GM23338 (cell line): Measurements from ENCODE around the gene ZFP36. TPM values are rescaled to one million over a fixed set of nuclear protein-coding genes. Genes with fewer than 3 reads are reported as not detected.

Source experiments
- ATAC-seq: fragments of 200-7000 bp; cut with Tn5 transposase; 3 replicates; pipeline ENCODE4 v1.9.1; 2020
- DNase-seq: peaks from one replicate; pipeline ENCODE4 v3.0.0-alpha.2; 2015; ENCODE audit warnings: low spot score
- H2AFZ ChIP-seq: fragments of 200-600 bp; sonication (generic); 2 replicates; pipeline ENCODE4 v1.8.0; 2016; ENCODE audit warnings: antibody characterized with exemption, mild to moderate bottlenecking, moderate library complexity
- H3F3A ChIP-seq: fragments of 200-600 bp; sonication (generic); replicated peaks from 2 replicates; pipeline ENCODE4 v1.8.0; 2017; ENCODE audit warnings: antibody characterized with exemption, mixed run types, low read depth
- H3K27ac ChIP-seq: fragments of 200-600 bp; sonication (generic); 2 replicates; pipeline ENCODE4 v1.6.1; 2016; ENCODE audit warnings: low read depth
- H3K27me3 ChIP-seq: fragments of 200-600 bp; sonication (generic); 2 replicates; pipeline ENCODE4 v1.8.0; 2016; ENCODE audit warnings: mild to moderate bottlenecking, mixed run types, moderate library complexity; ENCODE audit not compliant: insufficient read depth
- H3K36me3 ChIP-seq: fragments of 200-600 bp; sonication (generic); 2 replicates; pipeline ENCODE4 v1.8.0; 2016; ENCODE audit warnings: mild to moderate bottlenecking; ENCODE audit not compliant: insufficient read depth
- H3K4me1 ChIP-seq: fragments of 200-600 bp; sonication (generic); 2 replicates; pipeline ENCODE4 v1.8.0; 2016; ENCODE audit warnings: mild to moderate bottlenecking, moderate library complexity; ENCODE audit not compliant: insufficient read depth
- H3K4me2 ChIP-seq: fragments of 200-600 bp; sonication (generic); 2 replicates; pipeline ENCODE4 v1.7.1; 2017; ENCODE audit warnings: mixed run types
- H3K4me3 ChIP-seq: fragments of 200-600 bp; sonication (generic); 2 replicates; pipeline ENCODE4 v1.6.1; 2016; ENCODE audit warnings: mixed run types
- H3K79me2 ChIP-seq: fragments of 200-600 bp; sonication (generic); replicated peaks from 2 replicates; pipeline ENCODE4 v1.8.0; 2017; ENCODE audit warnings: mild to moderate bottlenecking; ENCODE audit not compliant: insufficient read depth
- H3K9me2 ChIP-seq: fragments of 200-600 bp; sonication (generic); 2 replicates; pipeline ENCODE4 v1.8.0; 2017; ENCODE audit not compliant: insufficient read depth
- H4K20me1 ChIP-seq: fragments of 200-600 bp; sonication (generic); replicated peaks from 2 replicates; pipeline ENCODE4 v1.8.0; 2017; ENCODE audit warnings: mild to moderate bottlenecking; ENCODE audit not compliant: insufficient read depth
- H3K27ac Mint-ChIP-seq: 2 replicates; pipeline ENCODE4 v1.8.0; 2020; ENCODE audit warnings: inconsistent platforms, mild to moderate bottlenecking, moderate library complexity, mixed read lengths
- H3K27me3 Mint-ChIP-seq: 3 replicates; pipeline ENCODE4 v1.8.0; 2022; ENCODE audit warnings: low read depth, mild to moderate bottlenecking, moderate library complexity, mixed read lengths, inconsistent platforms; ENCODE audit not compliant: insufficient read depth, poor library complexity
- H3K36me3 Mint-ChIP-seq: 3 replicates; pipeline ENCODE4 v1.8.0; 2021; ENCODE audit warnings: low read depth, mild to moderate bottlenecking, inconsistent platforms, moderate library complexity, mixed read lengths
- H3K4me1 Mint-ChIP-seq: 3 replicates; pipeline ENCODE4 v1.8.0; 2020; ENCODE audit warnings: mild to moderate bottlenecking, inconsistent platforms, mixed read lengths
- H3K4me3 Mint-ChIP-seq: 3 replicates; pipeline ENCODE4 v1.8.0; 2021; ENCODE audit warnings: moderate library complexity, mild to moderate bottlenecking, inconsistent platforms, mixed read lengths
- H3K9me3 Mint-ChIP-seq: 3 replicates; pipeline ENCODE4 v1.8.0; 2020; ENCODE audit warnings: moderate library complexity, mild to moderate bottlenecking, inconsistent platforms, mixed read lengths
- CREB1 ChIP-seq: fragments of 250-450 bp; sonication (Bioruptor Pico); IDR thresholded peaks from 2 replicates; pipeline ENCODE4 v1.5.0; 2020; ENCODE audit warnings: low read depth, mild to moderate bottlenecking, moderate library complexity
- ETS1 ChIP-seq: IDR thresholded peaks from 2 replicates; pipeline ENCODE4 v1.6.1; 2016; ENCODE audit warnings: antibody characterized with exemption
- EZH2 ChIP-seq: fragments of 200-600 bp; sonication (generic); IDR thresholded peaks from one replicate; pipeline ENCODE4 v1.8.0; 2017; ENCODE audit warnings: antibody characterized with exemption, mild to moderate bottlenecking, low read depth; ENCODE audit not compliant: unreplicated experiment
- JUNB ChIP-seq: IDR thresholded peaks from one replicate; pipeline ENCODE4 v1.6.1; 2016; ENCODE audit warnings: antibody characterized with exemption; ENCODE audit not compliant: unreplicated experiment
- POLR2AphosphoS5 ChIP-seq: IDR thresholded peaks from 2 replicates; pipeline ENCODE4 v1.6.1; 2016; ENCODE audit warnings: antibody characterized with exemption, low read depth
- STAT1 ChIP-seq: IDR thresholded peaks from one replicate; pipeline ENCODE4 v1.6.1; 2016; ENCODE audit warnings: antibody characterized with exemption; ENCODE audit not compliant: unreplicated experiment
- ZNF114 ChIP-seq: fragments of 250-450 bp; sonication (Bioruptor Pico); IDR thresholded peaks from 2 replicates; pipeline ENCODE4 v1.5.0; 2020; ENCODE audit warnings: mild to moderate bottlenecking, moderate library complexity
- ZNF331 ChIP-seq: fragments of 250-450 bp; sonication (Bioruptor Pico); IDR thresholded peaks from 2 replicates; pipeline ENCODE4 v1.5.0; 2020; ENCODE audit warnings: low read depth, mild to moderate bottlenecking, moderate library complexity
- ZNF462 ChIP-seq: fragments of 250-450 bp; sonication (Bioruptor Pico); IDR thresholded peaks from 2 replicates; pipeline ENCODE4 v1.5.0; 2020; ENCODE audit warnings: mild to moderate bottlenecking, moderate library complexity
- polyA plus RNA-seq: library from polyadenylated mRNA; unstranded; fragments of >200 nt; fragmentation: Nextera tagmentation; extraction: Ambion mirVana; gene quantifications from 2 replicates; pipeline ENCODE4 v1.2.1, GENCODE V29; 2016
- total RNA-seq: library from RNA; depleted of rRNA; stranded (reverse); fragments of >200 nt; shearing (Covaris generic); gene quantifications from 2 replicates; pipeline ENCODE4 v1.2.3, GENCODE V29; 2014

ZFP36 gene
- total and polyA plus RNA-seq, 2 experiments from 2014 or later, result 9.5 to 27.5 TPM

GRCh38 chr19:39399668-39400050, 7.0 kb upstream of the ZFP36 start:
- Histone ChIP-seq H3K4me1 (peaks cover 27% of the 10 kb centered on the region), H3K4me3 (no peak overlapping the region), H3K79me2 (no peaks in the 10 kb centered on the region), H3F3A (peaks cover 46% of the 10 kb centered on the region; the same call in 1 of the 2 replicates), H3K4me2 (no peak overlapping the region), H4K20me1 (no peaks in the 10 kb centered on the region; the same call in 1 of the 2 replicates), H3K36me3 (no peaks in the 10 kb centered on the region), H3K27me3 (no peaks in the 10 kb centered on the region), H3K27ac (no peak overlapping the region), H2AFZ (no peak overlapping the region), H3K9me2 (no peaks in the 10 kb centered on the region)
- DNase-seq, result no peak
- Mint-ChIP-seq H3K4me3 (no peak overlapping the region; the same call in 2 of the 3 replicates), H3K27me3 (peaks cover 14% of the 10 kb centered on the region), H3K36me3 (peaks cover 22% of the 10 kb centered on the region), H3K27ac (no peak overlapping the region), H3K9me3 (peaks cover 4% of the 10 kb centered on the region; the same call in 1 of the 3 replicates), H3K4me1 (peaks cover 32% of the 10 kb centered on the region)
- no peak for ATAC-seq
- TF ChIP-seq POLR2AphosphoS5, result peak; percentile 32
- no peak for TF ChIP-seq ZNF114 (CRISPR knock-in tag)

GRCh38 chr19:39400061-39400460, 6.6 kb upstream of the ZFP36 start:
- Histone ChIP-seq H3K36me3 (no peaks in the 10 kb centered on the region), H4K20me1 (no peaks in the 10 kb centered on the region; the same call in 1 of the 2 replicates), H3K27me3 (no peaks in the 10 kb centered on the region), H2AFZ (no peak overlapping the region), H3K79me2 (no peaks in the 10 kb centered on the region), H3F3A (peaks cover 47% of the 10 kb centered on the region; the same call in 1 of the 2 replicates), H3K4me3 (no peak overlapping the region), H3K9me2 (no peaks in the 10 kb centered on the region), H3K4me1 (peaks cover 31% of the 10 kb centered on the region), H3K27ac (no peak overlapping the region), H3K4me2 (no peak overlapping the region)
- TF ChIP-seq ZNF331 (CRISPR knock-in tag) (no peak), POLR2AphosphoS5 (no peak), STAT1 (no peak), ETS1 (no peak), EZH2 (no peak)
- DNase-seq, result no peak
- ATAC-seq, result no peak
- H3K9me3 Mint-ChIP-seq, result peaks cover 4% of the 10 kb centered on the region; the same call in 1 of the 3 replicates
- H3K27me3 Mint-ChIP-seq, result peaks cover 14% of the 10 kb centered on the region
- H3K4me1 Mint-ChIP-seq, result peaks cover 36% of the 10 kb centered on the region
- no peak overlapping the region; the same call in 2 of the 3 replicates for H3K4me3 Mint-ChIP-seq
- H3K36me3 Mint-ChIP-seq, result peaks cover 19% of the 10 kb centered on the region
- peak overlapping the region; percentile 7; the same call in 1 of the 2 replicates for H3K27ac Mint-ChIP-seq

- H3K27ac Mint-ChIP-seq, result peak overlapping the region; percentile 99
- 0 out of 2 replicates have a peak overlapping the region, but pooled peaks have one; percentile 99 for H3K4me3 ChIP-seq
- peaks cover 41% of the 10 kb centered on the region for H3K4me1 ChIP-seq
- peaks cover 4% of the 10 kb centered on the region; the same call in 1 of the 3 replicates for H3K9me3 Mint-ChIP-seq
- ATAC-seq (no peak), DNase-seq (no peak)
- no peaks in the 10 kb centered on the region for H3K36me3 ChIP-seq
- no peaks in the 10 kb centered on the region; the same call in 1 of the 2 replicates for H4K20me1 ChIP-seq
- no peaks in the 10 kb centered on the region for H3K79me2 ChIP-seq
- peak overlapping the region; percentile 100 for H3K27ac ChIP-seq
- no peaks in the 10 kb centered on the region for H3K9me2 ChIP-seq
- 0 out of 2 replicates have a peak overlapping the region, but pooled peaks have one; percentile 91 for H3K4me2 ChIP-seq
- peaks cover 10% of the 10 kb centered on the region for H3K36me3 Mint-ChIP-seq
- peaks cover 46% of the 10 kb centered on the region for H3K4me1 Mint-ChIP-seq
- H3K27me3 ChIP-seq, result no peaks in the 10 kb centered on the region
- peak overlapping the region; percentile 85; the same call in 2 of the 3 replicates for H3K4me3 Mint-ChIP-seq
- no peak overlapping the region for H2AFZ ChIP-seq
- H3K27me3 Mint-ChIP-seq, result peaks cover 17% of the 10 kb centered on the region
- peaks cover 50% of the 10 kb centered on the region; the same call in 1 of the 2 replicates for H3F3A ChIP-seq
- no peak for TF ChIP-seq POLR2AphosphoS5
- TF ChIP-seq CREB1 (CRISPR knock-in tag), result no peak
- no peak for TF ChIP-seq JUNB
- TF ChIP-seq ZNF462 (CRISPR knock-in tag), result no peak
These were observed 5.5 kb upstream of the ZFP36 start for GRCh38 chr19:39401070-39401548.
